ENCODE results near the gene RNU5D-1.

Gene RNU5D-1

DNA sequence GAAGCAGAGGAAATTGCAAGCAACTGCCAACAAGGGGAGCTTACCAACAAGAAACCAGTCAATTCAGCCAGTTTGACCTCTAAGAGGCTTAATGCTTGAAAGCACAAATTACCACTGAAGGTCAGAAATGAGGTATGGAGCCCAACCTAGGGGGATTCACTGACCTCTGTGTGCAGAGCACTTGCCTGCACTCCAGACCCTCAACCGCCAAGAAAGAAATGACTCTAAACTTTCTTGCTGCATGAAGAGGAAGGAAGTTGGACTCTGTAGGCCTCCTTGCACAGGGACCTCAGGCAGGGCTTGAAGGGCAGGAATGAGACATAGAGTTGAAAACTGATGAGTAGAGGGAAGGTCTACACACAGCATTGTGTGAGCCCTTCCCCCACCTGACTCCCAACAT is 46.4 kb downstream of the RNU5D-1 start:
- Histone ChIP-seq H3K27me3 (ENCODE audit: insufficient read depth, low read depth) (no peaks in the 10 kb centered on the region), H3K27ac (no peak overlapping the region), H3K79me2 (ENCODE audit: insufficient read depth, low read depth) (no peaks in the 10 kb centered on the region), H3K4me3 (IDR thresholded peaks at IDR 0.05; ENCODE audit: insufficient read depth, low read depth, low read length) (no peak overlapping the region), H3K4me2 (no peak overlapping the region), H4K20me1 (ENCODE audit: insufficient read depth) (no peaks in the 10 kb centered on the region), H3K9ac (no peak overlapping the region), H3K4me1 (ENCODE audit: low read depth, poor library complexity, severe bottlenecking) (no peaks in the 10 kb centered on the region), H3K36me3 (ENCODE audit: insufficient read depth) (no peaks in the 10 kb centered on the region), H2AFZ (ENCODE audit: low read depth) (no peak overlapping the region)
- TF ChIP-seq, protein P1, sequence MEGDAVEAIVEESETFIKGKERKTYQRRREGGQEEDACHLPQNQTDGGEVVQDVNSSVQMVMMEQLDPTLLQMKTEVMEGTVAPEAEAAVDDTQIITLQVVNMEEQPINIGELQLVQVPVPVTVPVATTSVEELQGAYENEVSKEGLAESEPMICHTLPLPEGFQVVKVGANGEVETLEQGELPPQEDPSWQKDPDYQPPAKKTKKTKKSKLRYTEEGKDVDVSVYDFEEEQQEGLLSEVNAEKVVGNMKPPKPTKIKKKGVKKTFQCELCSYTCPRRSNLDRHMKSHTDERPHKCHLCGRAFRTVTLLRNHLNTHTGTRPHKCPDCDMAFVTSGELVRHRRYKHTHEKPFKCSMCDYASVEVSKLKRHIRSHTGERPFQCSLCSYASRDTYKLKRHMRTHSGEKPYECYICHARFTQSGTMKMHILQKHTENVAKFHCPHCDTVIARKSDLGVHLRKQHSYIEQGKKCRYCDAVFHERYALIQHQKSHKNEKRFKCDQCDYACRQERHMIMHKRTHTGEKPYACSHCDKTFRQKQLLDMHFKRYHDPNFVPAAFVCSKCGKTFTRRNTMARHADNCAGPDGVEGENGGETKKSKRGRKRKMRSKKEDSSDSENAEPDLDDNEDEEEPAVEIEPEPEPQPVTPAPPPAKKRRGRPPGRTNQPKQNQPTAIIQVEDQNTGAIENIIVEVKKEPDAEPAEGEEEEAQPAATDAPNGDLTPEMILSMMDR (conservative IDR thresholded peaks at IDR 0.05; ENCODE audit: low read depth, low read length) = no peak

DNA sequence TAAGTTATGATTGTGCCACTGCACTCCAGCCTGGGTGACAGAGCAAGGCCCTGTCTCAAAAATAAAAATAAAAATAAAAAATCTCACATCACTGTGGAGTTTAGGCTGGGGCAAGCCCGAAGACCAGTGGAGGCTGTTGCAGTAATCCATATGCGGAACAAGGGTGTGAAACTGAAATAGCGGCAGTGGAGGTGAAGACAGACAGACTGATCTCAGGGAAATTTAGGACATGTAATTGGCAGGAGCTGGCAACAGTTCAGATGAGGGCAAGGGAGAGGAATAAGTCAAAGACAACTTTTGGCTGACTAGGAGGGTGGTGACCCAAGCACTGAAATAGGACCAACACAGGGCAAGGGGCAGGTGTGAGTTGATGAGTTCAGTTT is 48.1 kb downstream of the RNU5D-1 start:
- no peaks in the 10 kb centered on the region for H4K20me1 ChIP-seq (ENCODE audit: insufficient read depth)
- TF ChIP-seq, protein P1 (conservative IDR thresholded peaks at IDR 0.05; ENCODE audit: low read depth, low read length) = no peak
- no peaks in the 10 kb centered on the region for H3K79me2 ChIP-seq (ENCODE audit: insufficient read depth, low read depth)
- no peak overlapping the region for H2AFZ ChIP-seq (ENCODE audit: low read depth)
- no peaks in the 10 kb centered on the region for H3K4me1 ChIP-seq (ENCODE audit: low read depth, poor library complexity, severe bottlenecking)
- H3K36me3 ChIP-seq (ENCODE audit: insufficient read depth) = no peaks in the 10 kb centered on the region
- H3K27ac ChIP-seq = no peak overlapping the region
- H3K27me3 ChIP-seq (ENCODE audit: insufficient read depth, low read depth) = no peaks in the 10 kb centered on the region
- H3K4me3 ChIP-seq (IDR thresholded peaks at IDR 0.05; ENCODE audit: insufficient read depth, low read depth, low read length) = no peak overlapping the region
- H3K4me2 ChIP-seq = no peak overlapping the region
- no peak overlapping the region for H3K9ac ChIP-seq

DNA sequence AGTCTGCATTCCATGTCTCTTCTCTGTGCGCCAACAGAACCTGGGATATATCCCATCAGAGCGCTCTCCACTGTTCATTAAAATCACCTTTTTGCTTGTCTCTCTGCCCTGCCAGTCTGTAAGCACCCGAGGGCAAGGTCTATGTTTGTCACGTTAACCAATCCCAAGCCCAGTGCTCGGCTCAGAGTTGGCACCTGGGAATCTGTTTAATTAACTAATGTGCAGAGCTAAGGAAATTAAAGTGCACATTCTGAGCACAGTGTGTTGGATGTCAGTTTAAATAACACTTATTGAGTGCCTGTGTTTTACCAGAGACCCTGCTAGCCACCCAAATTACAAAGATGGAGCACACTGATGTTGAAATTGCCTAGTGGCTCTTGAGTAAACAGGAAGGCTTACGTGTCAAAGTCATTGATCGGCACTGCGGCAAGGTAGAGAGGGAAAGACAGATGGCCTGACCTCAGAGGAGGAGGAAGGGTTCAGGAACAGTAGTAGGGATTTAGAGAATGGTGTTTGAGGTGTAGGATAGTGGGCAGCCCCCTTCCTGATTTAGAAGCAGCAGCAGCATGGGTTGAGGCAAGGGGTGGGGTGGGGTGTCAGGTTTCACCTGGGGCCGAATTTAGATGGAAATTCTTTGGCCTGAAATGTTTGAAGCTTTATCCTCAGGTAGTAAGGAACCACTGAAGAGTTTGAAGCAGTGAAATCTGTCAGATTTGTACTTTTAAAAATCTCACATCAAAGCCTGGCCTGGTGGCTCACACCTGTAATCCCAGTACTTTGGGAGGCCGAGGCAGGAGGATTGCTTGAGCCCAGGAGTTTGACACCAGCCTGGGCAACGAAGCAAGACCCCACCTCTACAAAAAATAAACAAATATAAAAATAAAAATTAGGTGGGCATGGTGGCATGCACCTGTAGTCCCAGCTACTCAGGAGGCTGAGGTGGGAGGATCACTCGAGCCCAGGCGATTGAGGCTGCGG is 48.8 kb downstream of the RNU5D-1 start:
- Histone ChIP-seq H3K27ac (no peak overlapping the region), H3K4me2 (no peak overlapping the region), H3K27me3 (ENCODE audit: insufficient read depth, low read depth) (no peaks in the 10 kb centered on the region), H2AFZ (ENCODE audit: low read depth) (no peak overlapping the region), H3K36me3 (ENCODE audit: insufficient read depth) (no peaks in the 10 kb centered on the region), H3K79me2 (ENCODE audit: insufficient read depth, low read depth) (no peaks in the 10 kb centered on the region), H3K4me1 (ENCODE audit: low read depth, poor library complexity, severe bottlenecking) (peaks cover 3% of the 10 kb centered on the region), H3K4me3 (IDR thresholded peaks at IDR 0.05; ENCODE audit: insufficient read depth, low read depth, low read length) (no peak overlapping the region), H4K20me1 (ENCODE audit: insufficient read depth) (no peaks in the 10 kb centered on the region), H3K9ac (no peak overlapping the region)
- TF ChIP-seq, protein P1 (conservative IDR thresholded peaks at IDR 0.05; ENCODE audit: low read depth, low read length) = no peak
